ENCODE results near the gene TPST2.
"Not testable (repeated sequence)": the region's sequence is repeated elsewhere in the genome, so short reads cannot be mapped to it uniquely, and the experiment has no call there.

Gene TPST2

DNA sequence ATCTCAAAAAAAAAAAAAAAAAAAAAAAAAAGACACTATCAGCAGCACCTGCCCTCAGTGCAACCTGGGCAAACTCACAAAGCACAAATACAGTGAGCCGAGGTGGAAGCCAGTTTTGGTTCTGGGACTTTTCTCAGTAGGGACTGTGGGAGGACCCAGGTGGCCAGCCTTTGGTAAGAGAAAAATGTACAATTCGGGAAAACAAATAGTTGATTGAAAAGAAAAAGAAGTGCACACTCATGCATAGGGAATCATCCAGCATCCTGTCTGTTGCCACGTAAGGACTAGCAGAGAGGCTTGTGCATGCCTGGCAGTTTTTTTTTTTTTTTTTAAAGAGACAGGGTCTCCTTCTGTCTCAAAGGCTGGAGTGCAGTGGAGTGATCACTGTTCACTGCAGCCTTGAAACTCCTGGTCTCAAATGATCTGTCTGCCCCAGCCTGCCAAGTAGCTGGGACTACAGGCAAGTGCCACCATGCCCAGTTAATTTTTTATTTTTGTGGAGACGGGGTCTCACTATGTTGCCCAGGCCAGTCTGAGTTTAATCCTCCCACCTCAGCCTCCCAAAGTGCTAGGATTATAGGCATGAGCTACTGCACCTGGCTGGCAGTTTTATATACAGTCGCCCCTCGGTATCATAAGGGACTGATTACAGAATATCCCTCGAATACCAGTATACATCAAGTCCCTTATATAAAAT lies 36.7 kb downstream of the TPST2 start:
- DNase-seq, result peak in 1 of 3 donors; percentile 25

DNA sequence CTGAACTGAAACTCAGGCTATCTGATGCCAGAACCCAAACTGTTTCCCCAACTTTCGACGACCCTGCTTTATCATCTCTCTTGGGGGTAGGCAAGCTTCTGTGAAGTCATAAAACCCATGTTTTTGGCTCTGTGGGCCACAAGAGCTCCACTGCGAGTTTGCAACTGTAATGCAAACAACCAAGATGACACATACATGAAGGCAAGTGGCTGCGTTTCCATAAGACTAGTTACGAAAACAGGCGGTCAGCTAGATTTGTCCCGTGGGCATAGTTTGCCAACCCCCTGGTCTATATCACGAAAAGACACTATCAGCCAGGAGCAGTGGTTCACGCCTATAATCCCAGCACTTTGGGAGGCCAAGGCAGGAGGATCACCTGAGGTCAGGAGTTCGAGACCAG lies 37.5 kb downstream of the TPST2 start:
- DNase-seq, result no peak

DNA sequence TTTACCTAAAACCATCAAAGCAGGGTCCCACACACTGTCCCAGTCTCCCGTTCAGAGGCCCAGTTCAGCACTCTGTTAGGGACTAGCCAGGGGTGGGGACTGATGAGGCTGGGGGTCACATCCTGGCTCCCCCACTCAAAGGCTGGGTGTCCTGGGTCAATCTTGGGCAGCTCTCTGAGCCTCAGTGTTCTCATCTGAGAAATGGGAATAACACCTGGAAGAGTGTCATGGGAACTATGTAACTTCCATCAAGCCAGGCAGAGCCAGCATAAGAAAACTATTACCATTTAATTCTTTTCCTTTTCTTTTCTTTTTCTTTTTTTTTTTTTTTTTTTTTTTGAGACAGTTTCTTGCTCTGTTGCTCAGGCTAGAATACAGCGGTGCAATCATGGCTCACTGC lies 38.4 kb downstream of the TPST2 start:
- no peak for DNase-seq

DNA sequence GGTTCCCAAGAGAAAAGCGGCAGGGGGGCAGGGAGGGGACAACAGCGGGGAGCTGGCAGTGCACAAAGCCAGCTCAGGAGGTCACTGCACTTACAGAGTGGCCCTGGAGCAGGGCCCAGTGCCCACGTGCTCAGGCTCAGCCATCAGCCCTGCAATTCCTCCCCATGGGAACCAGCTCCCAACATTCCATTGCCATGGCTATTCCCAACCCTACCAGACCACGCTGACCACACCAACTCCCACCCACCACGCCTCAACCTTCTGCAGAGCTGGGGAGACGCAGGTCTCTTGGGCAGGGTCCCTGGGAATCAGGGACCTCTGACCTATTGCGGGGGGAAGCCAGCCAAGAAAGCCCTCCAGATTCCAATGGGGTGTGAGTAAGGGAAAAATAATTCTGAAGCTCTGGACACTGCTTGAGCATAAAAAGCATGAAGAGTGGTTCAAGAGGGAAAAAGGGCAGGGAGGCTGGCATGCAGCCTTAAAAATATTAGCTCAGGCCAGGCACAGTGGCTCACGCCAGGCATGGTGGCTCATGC lies 39.4 kb downstream of the TPST2 start:
- no peak for DNase-seq

DNA sequence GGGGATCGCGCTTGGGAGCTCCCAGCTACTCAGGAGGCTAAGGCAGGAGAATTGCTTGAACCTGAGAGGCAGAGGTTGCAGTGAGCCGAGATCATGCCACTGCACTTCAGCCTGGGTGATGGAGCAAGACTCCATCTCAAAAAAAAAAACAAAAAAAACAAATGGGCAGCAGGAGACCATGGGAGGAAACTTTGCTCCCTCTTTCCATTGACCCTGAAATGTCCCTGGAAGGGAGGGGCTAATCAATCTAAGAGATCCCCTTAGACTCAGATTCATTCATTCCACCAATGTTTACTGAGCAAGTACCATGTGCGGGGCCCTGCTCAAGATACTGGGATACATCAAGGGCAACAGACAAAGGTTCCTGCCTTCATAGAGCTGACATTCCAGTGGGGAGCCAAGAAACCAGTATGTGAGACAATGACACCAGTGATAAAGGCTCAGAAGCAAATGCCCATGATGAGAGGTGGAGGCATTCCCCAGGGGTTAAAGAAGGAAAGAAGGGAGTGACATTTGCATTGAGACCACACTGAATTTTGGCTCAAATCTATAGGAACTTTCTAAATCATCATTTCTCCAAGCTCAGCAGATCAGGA lies 39.9 kb downstream of the TPST2 start:
- no peak for DNase-seq

DNA sequence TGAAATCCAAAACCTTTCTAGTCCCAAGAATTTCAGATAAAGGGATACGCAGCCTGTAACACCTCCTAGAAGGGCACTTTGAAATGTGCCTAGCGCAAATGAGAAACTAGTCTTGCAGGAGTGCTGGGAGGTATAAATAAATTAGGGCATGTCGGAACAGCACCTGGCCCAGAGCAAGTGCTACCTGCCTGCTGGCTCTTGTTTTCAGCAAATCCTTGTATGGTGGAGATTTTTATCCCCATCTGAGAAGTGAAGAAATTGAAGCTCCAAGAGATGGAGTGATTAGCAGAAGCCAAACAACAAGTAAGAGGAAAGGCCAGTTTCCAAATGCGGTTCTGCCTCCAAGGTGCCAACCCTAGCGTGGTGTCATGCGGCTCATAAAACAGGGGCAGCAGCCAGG lies 40.9 kb downstream of the TPST2 start:
- DNase-seq, result no peak

DNA sequence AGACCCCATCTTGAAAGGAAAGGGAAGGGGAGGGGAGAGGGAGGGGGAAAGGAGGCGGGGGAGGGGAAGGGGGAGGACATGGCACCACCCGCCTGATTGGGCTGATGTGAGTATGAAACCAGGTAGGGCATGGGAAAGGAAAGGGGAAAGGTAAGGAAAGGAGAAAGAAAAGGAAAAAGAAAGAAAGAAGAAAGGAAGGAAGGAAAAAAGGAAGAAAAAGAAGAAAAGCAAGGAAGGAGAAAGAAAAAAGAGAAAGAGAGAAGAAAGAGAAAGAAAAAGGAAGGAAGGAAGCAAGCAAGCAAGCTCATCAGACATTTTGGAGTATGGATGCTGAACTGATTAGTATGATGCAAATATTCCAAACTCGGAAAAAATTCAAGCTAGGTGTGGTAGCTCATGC lies 41.6 kb downstream of the TPST2 start:
- no peak for DNase-seq

DNA sequence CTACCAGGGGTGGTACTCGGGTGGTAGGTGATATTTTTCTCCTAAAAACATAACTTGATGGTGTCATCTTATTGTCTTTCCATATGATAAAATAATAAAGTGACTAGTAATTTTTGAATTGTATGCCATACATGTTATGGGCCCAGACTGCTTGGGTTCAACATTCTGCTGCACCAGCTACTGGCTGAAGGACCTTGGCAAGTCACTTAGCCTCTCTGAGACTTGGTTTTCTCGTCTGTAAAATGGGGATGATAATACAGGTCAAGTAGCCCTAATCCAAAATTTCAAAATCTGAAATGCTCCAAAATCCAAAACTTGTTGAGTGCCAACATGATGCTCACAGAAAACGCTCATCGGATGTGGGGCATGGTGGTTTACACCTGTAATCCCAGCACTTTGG lies 42.1 kb downstream of the TPST2 start:
- DNase-seq, result no peak

DNA sequence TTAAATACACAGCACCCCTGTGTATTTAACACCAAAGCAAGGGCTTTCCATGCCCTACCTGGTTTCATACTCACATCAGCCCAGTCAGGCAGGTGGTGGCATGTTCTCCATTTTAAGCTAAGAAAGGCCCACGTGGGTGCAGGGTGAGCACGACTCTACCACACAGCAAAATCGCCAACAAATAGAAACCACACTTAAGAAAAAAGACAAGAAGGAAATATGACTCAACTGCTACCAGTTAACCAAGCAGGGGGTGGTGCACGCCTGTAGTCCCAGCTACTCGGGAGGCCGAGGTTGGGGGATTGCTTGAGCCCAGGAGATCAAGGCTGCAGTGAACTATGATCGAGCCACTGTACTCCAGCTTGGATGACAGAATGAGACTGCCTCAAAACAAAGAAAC lies 42.5 kb downstream of the TPST2 start:
- DNase-seq, result peak in 2 of 3 donors; percentile 15 to 30

DNA sequence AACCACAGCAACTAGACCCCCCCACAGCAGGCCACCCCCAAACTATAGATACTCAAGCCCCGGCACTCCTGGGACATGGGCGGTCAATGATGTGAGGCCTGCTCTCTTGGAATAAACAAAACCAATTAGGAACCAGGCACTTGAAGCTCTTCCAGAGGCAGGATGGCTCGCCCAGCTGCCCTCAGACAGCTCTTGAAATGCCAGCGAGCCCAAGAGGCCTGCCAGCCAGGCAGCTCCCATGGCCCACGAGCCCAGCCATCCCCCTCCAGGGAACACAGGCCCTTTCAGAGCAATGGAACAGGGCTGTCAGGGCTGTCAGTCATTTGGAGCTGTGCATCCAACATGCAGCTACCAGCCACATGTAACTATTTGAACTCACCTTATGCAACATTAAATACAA lies 43.6 kb downstream of the TPST2 start:
- no peak for DNase-seq

DNA sequence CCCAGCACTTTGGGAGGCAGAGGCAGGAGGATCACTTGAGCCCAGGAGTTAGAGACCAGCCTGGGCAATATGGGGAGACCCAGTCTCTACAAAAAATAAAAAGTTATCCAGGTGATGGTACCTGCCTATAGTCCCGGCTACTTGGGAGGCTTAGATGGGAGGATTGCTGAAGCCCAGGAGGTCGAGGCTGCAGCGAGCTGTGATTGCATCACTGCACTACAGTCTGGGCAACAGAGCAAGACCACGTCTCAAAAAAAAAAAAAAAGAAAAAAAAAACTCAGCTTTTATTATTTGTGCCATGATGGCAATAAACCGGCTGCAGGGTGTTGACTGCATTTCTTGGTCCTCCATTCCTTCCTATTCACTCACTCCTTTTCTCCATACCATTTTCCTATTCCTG lies 44.1 kb downstream of the TPST2 start:
- no peak for DNase-seq

DNA sequence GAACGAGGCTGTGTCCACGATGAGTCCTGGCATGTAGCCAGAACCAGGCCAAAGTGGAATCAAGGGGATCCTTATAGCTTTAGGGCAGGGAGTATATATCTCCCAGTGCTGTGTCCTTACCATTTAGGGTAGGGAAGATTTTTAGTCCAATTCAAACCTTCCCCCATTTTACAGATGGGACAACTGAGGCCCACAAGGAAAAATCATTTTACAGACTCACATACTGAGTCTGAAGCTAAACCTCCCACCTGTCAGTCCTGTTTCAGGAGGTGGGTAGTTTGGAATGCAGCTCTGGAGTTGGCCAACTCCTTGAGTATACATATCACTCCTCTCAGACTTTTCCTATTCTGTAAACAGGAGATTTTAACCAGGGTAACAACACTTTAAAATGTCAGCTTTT lies 44.5 kb downstream of the TPST2 start:
- no peak for DNase-seq

DNA sequence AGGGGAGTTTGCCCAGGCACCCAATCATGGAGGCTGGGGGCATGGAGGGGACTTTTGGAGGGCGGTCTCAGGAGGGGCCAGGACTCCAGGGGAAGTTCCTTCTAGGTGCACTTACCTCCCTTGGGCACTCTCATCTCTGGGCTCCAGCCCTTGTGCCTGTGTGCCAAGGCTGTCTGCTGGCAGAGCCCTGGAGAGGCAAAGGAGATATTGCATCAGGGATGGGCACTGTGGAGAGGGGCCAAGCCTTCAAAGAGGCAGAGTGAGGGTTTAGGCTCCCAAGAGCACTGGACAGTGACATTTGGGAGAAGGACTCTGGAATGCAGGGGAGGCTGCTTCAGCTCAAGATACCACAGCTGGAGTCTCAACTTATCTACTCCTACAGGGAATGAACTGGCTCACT lies 45.4 kb downstream of the TPST2 start:
- no peak for DNase-seq

DNA sequence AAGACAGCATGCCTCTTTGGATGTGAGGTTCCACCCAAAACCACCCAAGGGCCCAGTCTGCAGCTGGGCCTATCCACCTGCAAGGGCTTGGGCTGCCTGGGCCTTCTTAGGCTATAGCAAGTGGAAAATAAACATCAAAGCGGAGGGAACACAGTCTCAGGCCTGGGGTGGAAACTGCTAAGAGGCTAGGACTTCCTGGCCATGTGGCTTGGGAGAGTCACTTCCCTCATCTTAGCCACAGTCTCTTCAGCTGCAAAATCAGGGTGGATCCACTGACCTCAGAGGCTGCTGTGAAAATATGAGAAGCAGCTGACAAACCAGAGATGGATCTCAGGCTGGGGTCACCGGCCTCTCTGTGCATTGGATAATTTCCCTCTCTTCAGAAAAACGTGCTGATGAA lies 47.1 kb downstream of the TPST2 start:
- peak; percentile 58 to 65 (median 62) for DNase-seq

DNA sequence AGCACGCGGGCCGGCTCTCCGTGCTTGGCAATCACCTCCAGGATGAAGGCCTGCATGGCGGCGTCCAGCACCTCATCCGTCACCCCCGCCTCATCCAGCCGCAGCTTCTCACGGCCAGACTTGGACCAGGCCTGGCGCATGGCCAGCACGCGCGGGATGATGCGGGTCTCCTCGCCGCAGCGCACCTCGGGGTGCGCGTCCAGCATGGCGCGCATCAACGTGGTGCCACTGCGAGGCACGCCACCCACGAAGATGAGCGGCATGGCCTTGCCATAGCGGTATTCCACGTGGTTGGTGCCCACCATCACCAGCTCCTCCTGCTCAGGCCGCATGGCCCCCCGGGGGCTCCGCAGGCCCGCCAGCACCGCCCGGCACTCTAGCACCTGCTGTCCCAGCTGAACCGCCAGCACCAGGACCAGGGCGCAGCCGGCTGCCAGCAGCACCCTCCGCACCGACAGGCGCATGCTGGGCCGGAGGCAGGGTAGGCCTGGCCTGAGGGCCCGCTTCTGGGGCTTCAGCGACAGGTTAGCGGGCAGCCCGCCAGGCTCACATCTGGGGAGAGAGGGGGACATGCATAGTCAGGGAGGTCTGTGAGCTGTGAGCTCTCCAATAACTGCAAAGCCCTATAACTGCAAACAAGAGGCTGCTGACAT lies 48.6 kb downstream of the TPST2 start:
- DNase-seq, result no peak

DNA sequence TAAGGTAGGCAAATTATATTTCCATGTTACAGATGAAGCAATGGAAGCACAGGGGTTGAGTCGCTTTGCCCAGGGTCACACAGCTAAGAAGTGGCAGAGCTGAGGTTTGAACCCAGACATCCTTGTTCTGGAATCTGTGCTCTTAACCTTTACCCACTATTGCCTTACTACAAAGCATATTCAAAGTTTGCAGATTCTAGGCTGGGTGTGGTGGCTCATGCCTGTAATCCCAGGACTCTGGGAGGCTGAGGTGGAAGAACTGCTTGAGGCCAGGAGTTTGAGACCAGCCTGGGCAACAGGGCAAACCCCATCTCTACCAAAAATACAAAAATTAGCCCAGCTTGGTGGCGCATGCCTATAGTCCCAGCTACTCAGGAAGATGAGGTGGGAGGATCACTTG lies 49.8 kb downstream of the TPST2 start:
- no peak for DNase-seq

DNA sequence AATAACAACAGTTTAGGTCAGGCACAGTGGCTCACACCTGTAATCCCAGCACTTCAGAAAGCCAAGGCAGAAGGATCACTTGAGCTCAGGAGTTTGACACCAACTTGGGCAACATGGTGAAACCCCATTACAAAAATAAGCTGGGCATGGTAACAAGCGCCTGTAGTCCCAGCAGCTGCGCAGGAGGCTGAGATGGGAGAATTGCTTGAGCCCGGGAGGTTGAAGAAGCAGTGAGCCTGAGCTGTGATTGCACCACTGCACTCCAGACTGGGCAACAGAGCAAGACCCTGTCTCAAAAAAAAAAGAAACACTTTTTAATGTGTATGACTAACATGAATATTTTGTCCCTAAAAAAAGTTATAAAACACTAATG lies 53.2 kb downstream of the TPST2 start:
- DNase-seq, result no peak

DNA sequence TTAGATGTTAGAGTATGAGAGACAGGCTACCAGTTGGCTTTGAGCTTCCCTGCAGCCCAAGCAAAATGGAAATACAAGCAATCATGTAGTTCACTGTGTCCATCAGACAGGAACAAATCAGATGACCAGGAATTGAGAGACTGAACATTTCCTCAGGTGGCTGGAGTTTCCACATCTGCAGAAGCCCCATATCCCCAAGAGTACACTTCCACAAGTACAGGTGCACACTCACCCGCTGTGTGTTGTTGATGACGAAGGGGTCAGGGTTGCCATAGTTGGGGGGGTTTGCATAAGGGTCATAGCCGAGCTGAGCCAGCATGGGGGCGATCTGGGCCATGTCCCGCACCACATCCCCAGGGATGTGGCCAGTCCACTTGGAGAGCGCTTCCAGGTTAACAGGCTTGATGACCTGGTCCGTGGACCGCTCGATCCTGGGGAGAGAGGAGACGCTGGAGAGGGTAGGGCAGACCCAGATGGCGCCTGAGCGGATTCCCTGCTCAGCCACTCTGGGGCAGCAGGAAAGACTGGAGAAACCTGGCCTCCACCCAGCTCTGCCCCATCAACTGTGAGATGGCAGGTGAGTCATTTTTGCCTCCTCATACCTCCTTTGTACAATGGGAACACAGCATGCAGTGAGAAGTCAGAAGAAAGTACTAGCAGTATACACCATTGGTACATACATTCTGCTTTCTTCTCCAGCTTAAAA lies 53.7 kb downstream of the TPST2 start:
- DNase-seq, result no peak

DNA sequence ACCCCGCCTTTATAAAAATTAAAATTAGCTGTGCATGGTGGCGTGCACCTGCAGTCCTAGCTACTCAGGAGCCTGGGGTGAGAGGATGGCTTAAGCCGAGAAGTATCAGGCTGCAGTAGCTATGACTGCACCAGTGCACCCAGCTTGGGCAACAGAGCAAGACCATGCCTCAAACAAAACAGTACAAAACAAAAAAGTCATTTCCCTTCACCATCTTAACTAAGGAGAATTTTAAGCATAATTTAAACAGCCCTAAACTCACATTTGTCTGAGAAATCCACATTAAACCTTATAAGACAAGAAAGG lies 54.4 kb downstream of the TPST2 start:
- no peak for DNase-seq

DNA sequence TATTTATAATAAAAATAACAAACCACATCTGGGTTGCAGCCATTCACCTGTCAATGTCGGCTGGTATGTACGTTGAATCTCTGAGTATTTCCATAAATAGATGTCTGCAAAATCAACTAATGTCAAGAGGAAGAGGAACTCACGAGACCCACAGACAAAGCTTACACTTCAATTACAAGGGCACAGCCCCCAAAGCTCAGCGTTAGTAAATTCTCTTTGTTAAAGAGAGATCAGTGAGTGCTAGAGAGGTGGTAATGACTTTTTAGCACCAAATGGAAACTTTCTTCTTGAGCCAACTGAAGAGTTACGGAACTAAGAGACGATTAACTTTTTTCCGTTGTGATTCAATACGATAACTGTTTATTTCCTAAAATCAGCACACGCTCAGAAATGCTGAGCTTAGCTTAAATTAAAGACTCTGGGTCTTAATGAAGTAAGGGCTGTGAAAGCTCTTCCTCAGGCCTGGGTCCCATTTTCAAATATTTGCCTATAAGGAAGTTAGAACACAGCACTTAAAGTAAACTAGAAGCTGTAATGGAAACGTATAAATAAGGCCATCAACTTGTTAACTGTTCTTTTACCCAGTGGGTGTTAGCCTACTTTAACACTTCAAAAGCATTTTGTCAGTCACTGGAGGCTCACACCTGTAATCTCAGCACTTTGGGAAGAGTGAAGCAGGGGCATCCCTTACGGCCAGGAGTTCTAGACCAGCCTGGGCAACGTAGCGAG lies 54.9 kb downstream of the TPST2 start:
- DNase-seq, result peak in 1 of 3 donors; percentile 24

DNA sequence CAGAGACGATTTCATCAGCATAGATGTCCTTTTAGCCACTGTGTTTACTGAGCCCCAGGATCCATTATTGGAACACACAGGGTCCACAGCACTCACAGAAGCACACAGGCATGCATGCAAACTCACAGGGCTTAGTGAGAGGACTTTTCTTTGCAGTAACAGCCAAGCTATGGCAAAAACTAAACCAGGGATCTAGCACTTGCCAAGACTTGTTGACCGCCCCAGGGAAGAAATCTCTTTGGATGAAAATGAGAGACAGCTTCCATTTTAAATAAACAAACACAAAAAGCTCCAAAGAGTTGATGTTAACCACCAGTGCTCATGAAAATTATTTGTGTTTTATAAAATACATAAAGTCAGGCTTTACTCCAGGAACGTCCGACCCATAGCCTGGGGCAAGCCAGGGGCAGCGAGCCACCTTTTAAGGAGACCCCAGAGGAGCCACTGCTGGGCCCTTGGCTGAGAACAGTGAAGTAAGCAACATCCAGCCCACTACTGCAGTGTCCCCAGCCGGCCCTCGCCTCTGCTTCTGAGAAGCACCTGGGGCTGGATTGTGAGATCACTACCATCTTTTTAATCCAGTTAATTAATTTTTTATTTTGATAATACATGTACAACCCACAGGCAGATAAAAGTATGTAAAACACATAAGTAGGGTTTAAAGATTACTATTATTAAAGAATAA lies 55.6 kb downstream of the TPST2 start:
- no peak for DNase-seq

DNA sequence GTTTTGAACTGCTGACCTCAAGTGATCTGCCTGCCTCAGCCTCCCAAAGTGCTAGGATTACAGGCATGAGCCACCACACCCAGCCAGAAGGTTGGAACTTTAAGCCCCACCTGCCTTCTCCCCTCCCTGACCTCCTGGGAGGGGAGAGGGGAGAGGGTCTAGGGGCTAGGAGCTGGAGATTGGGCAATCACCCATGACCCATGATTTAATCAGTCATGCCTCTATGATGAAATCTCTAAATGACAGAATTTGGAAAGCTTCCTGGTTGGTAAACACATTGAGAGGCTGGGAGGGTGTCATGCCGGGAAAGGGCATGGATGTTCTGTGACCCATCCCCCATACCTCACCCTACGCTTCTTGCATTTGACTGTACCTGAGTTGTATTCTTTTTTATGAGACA lies 60.6 kb downstream of the TPST2 start:
- peak; percentile 52 to 68 (median 59) for DNase-seq

DNA sequence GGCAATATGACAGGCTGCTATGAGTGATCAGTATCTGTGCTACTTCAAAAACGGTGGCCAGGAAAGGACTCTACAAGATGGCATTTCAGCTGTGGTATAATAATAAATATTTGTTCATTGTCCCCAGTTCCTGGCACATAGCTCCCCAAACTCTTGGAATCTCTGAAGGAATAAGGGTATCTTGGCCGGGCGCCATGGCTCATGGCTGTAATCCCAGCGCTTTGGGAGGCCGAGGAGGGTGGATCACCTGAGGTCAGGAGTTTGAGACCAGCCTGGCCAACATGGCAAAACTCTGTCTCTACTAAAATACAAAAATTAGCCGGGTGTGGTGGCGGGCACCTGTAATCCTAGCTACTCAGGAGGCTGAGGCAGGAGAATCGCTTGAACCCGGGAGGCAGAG lies 61.4 kb downstream of the TPST2 start:
- not testable (repeated sequence) for DNase-seq

Data from suppressor macrophage treated with lipopolysaccharide for 1 hour (primary cell).